Measurements from ENCODE around the gene NKG7.
A peak's percentile ranks its signal among the peaks of the same experiment; 100 is the strongest.

NKG7 gene

DNA sequence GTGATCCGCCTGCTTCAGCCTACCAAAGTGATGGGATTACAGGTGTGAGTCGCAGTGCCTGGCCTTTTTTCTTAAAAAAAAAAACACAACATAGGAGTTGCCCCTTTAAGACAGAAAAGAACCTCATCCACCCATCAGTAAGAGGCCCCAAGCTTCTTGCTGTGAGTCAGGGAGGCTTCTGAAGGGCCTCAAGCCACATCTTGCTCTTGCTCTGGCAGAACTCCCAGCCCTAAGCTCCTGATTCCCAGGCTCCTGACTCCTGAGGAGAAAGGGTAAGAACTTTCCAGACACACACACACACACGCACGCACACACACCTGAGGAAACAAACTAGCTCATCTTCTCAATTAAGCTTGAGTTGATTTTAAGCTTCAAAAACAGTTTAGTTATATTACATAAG lies 13.2 kb downstream of the NKG7 start:
- H3K9ac ChIP-seq: peak overlapping the region in 1 of 11 experiments; percentile 31; a peak in 1 of 22 replicates
- peaks cover 0 to 11% (median 0%) of the 10 kb centered on the region in 11 experiments; a peak in 4 of 22 replicates for H4K20me1 ChIP-seq
- TF ChIP-seq Cebpa-rat (IDR thresholded peaks at IDR 0.05): no peak
- H3K9me3 ChIP-seq (replicated peaks in 1 of 11): no peaks in the 10 kb centered on the region
- H3K27me3 ChIP-seq: no peaks in the 10 kb centered on the region
- peaks cover 0 to 13% (median 5%) of the 10 kb centered on the region in 11 experiments; a peak in 9 of 22 replicates for H3K36me3 ChIP-seq
- peaks cover 25 to 43% (median 32%) of the 10 kb centered on the region in 10 experiments for H3K4me1 ChIP-seq
- H3K27ac ChIP-seq: no peak overlapping the region
- H3K4me2 ChIP-seq: no peak overlapping the region
- H3K4me3 ChIP-seq: no peak overlapping the region

DNA sequence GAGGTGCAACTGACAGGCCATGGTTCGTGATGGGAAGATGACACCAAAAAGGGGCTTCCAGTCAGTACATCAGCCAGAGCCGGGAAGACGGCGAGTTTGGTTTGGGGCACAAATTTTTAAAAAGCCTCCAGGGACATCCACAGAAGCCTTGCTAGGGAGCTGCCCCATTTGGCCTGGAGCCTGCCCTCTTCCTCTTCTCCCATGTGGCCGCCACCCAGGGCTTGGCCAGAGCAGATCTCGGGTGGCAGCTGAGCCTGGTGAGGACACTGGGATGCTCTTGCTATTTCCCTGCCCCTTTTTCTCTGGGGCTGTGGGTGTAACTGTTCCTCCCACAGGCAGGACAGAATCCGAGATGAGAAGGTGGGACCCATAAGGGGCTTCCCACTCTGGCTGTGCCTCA lies 14.5 kb downstream of the NKG7 start:
- Histone ChIP-seq H3K4me3 (no peak overlapping the region), H4K20me1 (peaks cover 0 to 8% (median 0%) of the 10 kb centered on the region in 11 experiments; a peak in 4 of 22 replicates), H3K9ac (0 out of 22 replicates have a peak overlapping the region, but pooled peaks of 1 of the 11 experiments have one; percentile 4), H3K27me3 (no peaks in the 10 kb centered on the region), H3K4me2 (peak overlapping the region in 2 of 11 experiments; percentile 5 to 31; a peak in 4 of 22 replicates), H3K36me3 (peaks cover 0 to 21% (median 5%) of the 10 kb centered on the region in 11 experiments; a peak in 11 of 22 replicates), H3K27ac (no peak overlapping the region), H3K9me3 (replicated peaks in 1 of 11) (no peaks in the 10 kb centered on the region), H3K4me1 (peaks cover 15 to 30% (median 21%) of the 10 kb centered on the region in 10 experiments)
- TF ChIP-seq Cebpa-rat (IDR thresholded peaks at IDR 0.05): no peak

DNA sequence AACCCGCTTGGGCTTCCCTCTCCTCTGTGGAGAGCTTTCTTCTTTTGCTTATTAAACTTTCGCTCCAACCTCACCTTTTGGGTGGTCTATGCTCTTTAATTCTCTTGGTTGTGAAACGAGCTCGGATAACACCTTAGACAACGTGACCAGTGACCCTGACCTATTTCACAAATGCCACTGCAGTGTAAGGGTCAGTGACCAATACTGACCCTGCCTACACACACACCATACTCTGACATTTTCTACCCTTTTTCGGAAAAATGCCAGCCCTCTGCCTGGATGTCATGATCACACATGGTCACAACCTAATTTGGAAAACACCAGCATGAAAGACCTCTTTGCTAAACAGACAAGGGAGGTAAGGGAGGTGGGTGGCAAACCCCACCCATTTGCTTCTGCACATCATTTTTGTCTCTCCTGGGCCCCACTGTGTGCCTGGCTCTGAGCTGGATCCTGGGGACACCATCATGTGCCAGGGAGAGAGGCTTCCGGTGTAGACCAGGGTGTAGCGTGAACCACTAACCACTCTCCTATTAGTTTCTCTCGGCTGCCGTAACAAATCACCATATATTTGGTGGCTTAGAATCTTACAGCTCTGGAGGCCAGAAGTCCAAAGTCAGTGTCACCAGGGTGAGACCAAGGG lies 16.2 kb downstream of the NKG7 start:
- Histone ChIP-seq H3K4me2 (no peak overlapping the region), H3K27ac (no peak overlapping the region), H3K9me3 (replicated peaks in 1 of 11) (no peaks in the 10 kb centered on the region; a peak in 1 of 22 replicates), H3K9ac (no peak overlapping the region), H3K4me3 (no peak overlapping the region), H3K36me3 (peaks cover 8 to 37% (median 19%) of the 10 kb centered on the region in 11 experiments), H4K20me1 (peaks cover 0 to 8% (median 0%) of the 10 kb centered on the region in 11 experiments; a peak in 3 of 22 replicates), H3K4me1 (peaks cover 4 to 13% (median 7%) of the 10 kb centered on the region in 10 experiments; a peak in 10 of 20 replicates), H3K27me3 (no peaks in the 10 kb centered on the region)
- TF ChIP-seq Cebpa-rat (IDR thresholded peaks at IDR 0.05): no peak

DNA sequence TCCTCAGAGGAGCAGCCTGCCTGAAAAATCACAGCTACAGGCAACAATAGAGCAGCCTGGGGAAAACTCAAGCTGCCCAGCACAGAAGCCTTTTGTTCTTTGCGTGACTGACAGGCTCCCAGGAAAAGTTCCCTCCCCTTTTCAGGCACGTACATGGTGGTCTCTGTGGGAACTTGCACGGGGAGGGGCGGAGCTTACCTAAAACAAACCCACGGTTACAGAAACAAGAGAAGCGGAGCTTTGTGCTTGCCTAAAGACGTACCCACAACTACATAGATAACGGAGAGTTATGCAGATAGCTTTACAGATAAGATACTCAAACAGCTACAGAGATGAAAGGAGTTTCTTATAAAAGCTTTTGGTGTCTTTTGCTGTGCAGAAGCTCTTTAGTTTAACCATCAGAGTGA lies 17.7 kb downstream of the NKG7 start:
- Histone ChIP-seq H3K27ac (peak overlapping the region in 1 of 11 experiments; percentile 40; a peak in 1 of 22 replicates), H3K4me3 (no peak overlapping the region), H3K27me3 (no peaks in the 10 kb centered on the region)

DNA sequence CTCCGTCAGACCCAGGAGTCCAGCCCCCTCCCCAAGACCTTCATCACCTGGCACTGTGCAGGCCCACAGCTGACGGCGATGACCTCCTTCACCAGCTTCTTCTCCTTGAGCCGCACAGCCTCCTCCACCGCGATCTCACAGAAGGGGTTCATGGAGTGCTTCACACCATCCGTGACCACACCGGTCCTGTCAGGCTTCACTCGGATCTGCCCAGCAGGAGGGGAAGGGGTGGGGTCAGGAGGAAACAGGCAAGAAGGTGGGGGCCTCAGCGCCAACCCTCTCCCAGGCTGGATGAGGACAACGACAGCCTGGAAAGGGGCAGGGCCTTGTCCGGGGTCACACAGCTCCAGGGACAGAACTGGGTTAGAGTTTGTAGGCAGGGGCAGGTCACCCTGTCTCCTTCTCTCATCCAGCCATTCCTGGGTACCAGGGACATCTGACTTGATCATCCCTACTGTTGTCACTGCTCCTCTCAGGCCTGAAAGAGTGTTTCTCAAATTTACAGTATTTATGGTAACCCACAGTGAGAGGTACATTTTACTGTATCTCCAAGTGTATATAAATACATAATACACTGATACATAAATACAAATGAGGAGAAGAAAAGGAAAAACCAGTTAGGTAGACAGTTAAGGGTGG lies 18.2 kb downstream of the NKG7 start:
- H3K9ac ChIP-seq: no peak overlapping the region; a peak in 1 of 22 replicates
- no peak overlapping the region for H3K4me2 ChIP-seq

More for the DNA sequence above, 17.7 kb downstream of the NKG7 start:
- H3K36me3 ChIP-seq: peaks cover 22 to 50% (median 34%) of the 10 kb centered on the region in 11 experiments
- no peak for TF ChIP-seq Cebpa-rat (IDR thresholded peaks at IDR 0.05)
- peaks cover 4 to 25% (median 7%) of the 10 kb centered on the region in 10 experiments; a peak in 12 of 20 replicates for H3K4me1 ChIP-seq
- peaks cover 0 to 8% (median 0%) of the 10 kb centered on the region in 11 experiments; a peak in 3 of 22 replicates for H4K20me1 ChIP-seq
- H3K9me3 ChIP-seq (replicated peaks in 1 of 11): no peaks in the 10 kb centered on the region; a peak in 1 of 22 replicates
- no peak overlapping the region; a peak in 1 of 22 replicates for H3K9ac ChIP-seq
- no peak overlapping the region for H3K4me2 ChIP-seq

DNA sequence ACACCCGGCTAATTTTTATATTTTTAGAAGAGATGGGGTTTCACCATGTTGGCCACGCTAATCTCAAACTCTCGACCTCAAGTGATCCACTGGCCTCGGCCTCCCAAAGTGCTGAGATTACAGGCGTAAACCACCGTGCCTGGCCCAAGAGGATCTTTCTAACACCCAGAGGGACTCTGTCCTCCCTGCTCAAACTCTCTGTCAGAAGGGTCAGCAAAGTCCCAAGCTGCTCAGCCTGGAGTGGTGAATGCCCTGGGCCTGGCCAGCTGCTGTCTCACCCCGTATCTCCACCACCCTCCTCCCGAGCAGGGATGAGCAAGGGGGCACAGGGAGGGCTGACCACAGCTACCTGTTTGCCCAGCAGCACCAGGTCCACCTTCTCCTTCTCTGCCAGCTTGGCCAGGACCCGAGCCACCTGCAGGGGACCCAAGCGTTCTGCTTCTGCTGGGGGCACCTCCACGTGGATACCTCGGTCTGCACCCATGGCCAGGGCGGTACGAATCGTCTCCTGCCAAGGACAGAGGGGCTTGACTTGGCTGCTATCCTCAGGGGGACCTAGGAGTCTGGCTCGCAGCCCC lies 19.6 kb downstream of the NKG7 start:
- H3K4me1 ChIP-seq: peaks cover 0 to 19% (median 4%) of the 10 kb centered on the region in 10 experiments; a peak in 11 of 20 replicates
- H3K27me3 ChIP-seq: no peaks in the 10 kb centered on the region
- H3K4me2 ChIP-seq: no peak overlapping the region
- TF ChIP-seq Cebpa-rat (IDR thresholded peaks at IDR 0.05): no peak
- no peak overlapping the region for H3K9ac ChIP-seq
- no peak overlapping the region; a peak in 1 of 22 replicates for H3K27ac ChIP-seq
- no peaks in the 10 kb centered on the region; a peak in 1 of 22 replicates for H3K9me3 ChIP-seq (replicated peaks in 1 of 11)
- no peak overlapping the region for H3K4me3 ChIP-seq
- peaks cover 22 to 63% (median 44%) of the 10 kb centered on the region in 11 experiments for H3K36me3 ChIP-seq
- peaks cover 0 to 7% (median 0%) of the 10 kb centered on the region in 11 experiments; a peak in 3 of 22 replicates for H4K20me1 ChIP-seq

More for the DNA sequence above, 18.2 kb downstream of the NKG7 start:
- Histone ChIP-seq H3K27ac (peak overlapping the region in 2 of 11 experiments; percentile 18 to 40; a peak in 2 of 22 replicates), H3K36me3 (peaks cover 22 to 55% (median 39%) of the 10 kb centered on the region in 11 experiments), H4K20me1 (peaks cover 0 to 8% (median 0%) of the 10 kb centered on the region in 11 experiments; a peak in 3 of 22 replicates), H3K4me3 (no peak overlapping the region), H3K4me1 (peaks cover 4 to 25% (median 7%) of the 10 kb centered on the region in 10 experiments; a peak in 12 of 20 replicates), H3K27me3 (no peaks in the 10 kb centered on the region), H3K9me3 (replicated peaks in 1 of 11) (no peaks in the 10 kb centered on the region; a peak in 1 of 22 replicates)
- no peak for TF ChIP-seq Cebpa-rat (IDR thresholded peaks at IDR 0.05)

DNA sequence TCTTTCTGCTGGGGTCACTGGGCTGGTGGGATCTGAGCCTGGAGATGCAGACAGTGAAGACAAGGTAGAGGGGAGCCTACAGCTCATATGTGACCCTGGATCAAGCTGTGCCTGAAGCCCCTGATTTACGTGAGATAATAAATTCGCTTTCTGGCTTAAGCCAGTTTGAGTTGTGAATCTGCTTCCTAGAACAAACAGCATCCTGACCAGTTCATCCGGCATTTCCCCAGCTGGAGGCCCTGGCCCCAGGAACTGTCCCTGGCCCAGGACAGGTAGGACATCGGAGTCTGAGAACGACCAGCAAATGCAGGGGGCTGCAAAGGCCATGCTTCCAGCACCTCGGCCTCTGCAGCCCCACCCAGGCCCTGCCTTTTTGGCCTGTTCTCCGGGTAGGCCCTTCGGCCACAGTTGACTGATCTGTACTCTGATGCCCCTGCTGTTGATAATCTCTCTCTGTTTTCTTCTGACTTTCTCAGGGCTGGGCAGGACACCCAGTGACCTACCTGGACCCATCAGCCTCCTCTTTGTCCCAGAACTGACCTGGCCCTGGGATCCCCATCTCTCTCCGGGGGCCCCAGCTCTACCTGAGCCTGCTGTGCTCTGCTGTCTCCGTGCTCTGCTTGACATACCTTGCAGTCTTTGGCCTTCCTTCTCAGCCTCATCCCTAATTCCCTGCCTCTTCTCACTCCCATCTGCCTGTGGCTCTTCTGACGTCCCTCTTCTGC lies 21.0 kb downstream of the NKG7 start:
- Histone ChIP-seq H3K27ac (peak overlapping the region in 7 of 11 experiments; percentile 19 to 66 (median 45); a peak in 11 of 22 replicates), H3K36me3 (peaks cover 22 to 72% (median 56%) of the 10 kb centered on the region in 11 experiments), H3K4me2 (peak overlapping the region in 4 of 11 experiments; percentile 2 to 29 (median 16); a peak in 4 of 22 replicates), H4K20me1 (peaks cover 0 to 7% (median 0%) of the 10 kb centered on the region in 11 experiments; a peak in 3 of 22 replicates), H3K4me3 (no peak overlapping the region), H3K27me3 (no peaks in the 10 kb centered on the region), H3K4me1 (peaks cover 0 to 17% (median 4%) of the 10 kb centered on the region in 10 experiments; a peak in 10 of 20 replicates), H3K9me3 (replicated peaks in 1 of 11) (no peaks in the 10 kb centered on the region; a peak in 1 of 22 replicates), H3K9ac (no peak overlapping the region; a peak in 2 of 22 replicates)
- no peak for TF ChIP-seq Cebpa-rat (IDR thresholded peaks at IDR 0.05)
